HFFc6 (cell line): ENCODE measurements around the gene OST4. TPM values are rescaled to one million over a fixed set of nuclear protein-coding genes. Genes with fewer than 3 reads are reported as not detected.
A peak's percentile ranks its signal among the peaks of the same experiment; 100 is the strongest.
"Not testable (repeated sequence)": the region's sequence is repeated elsewhere in the genome, so short reads cannot be mapped to it uniquely, and the experiment has no call there.

Experiments
- DNase-seq: peaks from one replicate; pipeline ENCODE4 v3.0.0-alpha.2; 2018
- H3K27ac Mint-ChIP-seq: 2 replicates; pipeline ENCODE4 v1.8.0; 2020; ENCODE audit warnings: mild to moderate bottlenecking, mixed read lengths
- H3K27me3 Mint-ChIP-seq: 2 replicates; pipeline ENCODE4 v1.8.0; 2021; ENCODE audit warnings: mild to moderate bottlenecking, moderate library complexity, mixed read lengths; ENCODE audit not compliant: insufficient read depth
- H3K36me3 Mint-ChIP-seq: 2 replicates; pipeline ENCODE4 v1.8.0; 2021; ENCODE audit warnings: low read depth, mixed read lengths
- H3K4me1 Mint-ChIP-seq: 2 replicates; pipeline ENCODE4 v1.8.0; 2020; ENCODE audit warnings: low read depth, mixed read lengths
- H3K4me3 Mint-ChIP-seq: 2 replicates; pipeline ENCODE4 v1.8.0; 2020; ENCODE audit warnings: mild to moderate bottlenecking, moderate library complexity, mixed read lengths
- H3K9me3 Mint-ChIP-seq: 2 replicates; pipeline ENCODE4 v1.8.0; 2020; ENCODE audit warnings: mild to moderate bottlenecking, mixed read lengths
- CTCF ChIP-seq: fragments of 200-600 bp; sonication (generic); IDR thresholded peaks from 2 replicates; pipeline ENCODE4 v1.5.0; 2021; ENCODE audit warnings: antibody characterized with exemption, mild to moderate bottlenecking
- long read RNA-seq: library from polyadenylated mRNA; unstranded; transcript quantifications from one replicate; pipeline ENCODE4 v2.0.0, GENCODE V29; 2019
- total RNA-seq, 6 experiments: library from RNA; stranded (reverse); fragmentation: NEBNext Ultra II Directional; extraction: Animal tissue kit (Norgen Biotek cat#: 25700); gene quantifications; 2 replicates in 1 of 6; 3 replicates in 5 of 6; pipeline ENCODE4 v1.2.3, GENCODE V29; 2021

Gene OST4
- total RNA-seq = 100 to 1,000 TPM; 500 to 565 (median 548) TPM
- long read RNA-seq, transcript OST4-201 (2 exons, 559 nt) = minor isoform, 33 of 532 reads
- long read RNA-seq, transcript OST4-203 (3 exons, 561 nt) = major isoform, 496 of 532 reads
- long read RNA-seq, partial matches to known transcripts = 1 of 532 reads
- long read RNA-seq, other reads (novel, unspliced or antisense) = 1 of 532 reads

GRCh38 chr2:27071277-27071989 is at the start of gene OST4:
OST4 (minus strand) TSS chr2:27071654.
- Mint-ChIP-seq H3K4me1 (peaks cover 50% of the 10 kb centered on the region), H3K27me3 (peaks cover 2% of the 10 kb centered on the region; the same call in 1 of the 2 replicates), H3K9me3 (no peaks in the 10 kb centered on the region), H3K27ac (peak within 1 kb of the TSS; percentile 93), H3K36me3 (peaks cover 34% of the 10 kb centered on the region), H3K4me3 (peak within 1 kb of the TSS; percentile 99)
- DNase-seq = peak; percentile 92
- peak; percentile 33; the same call in 1 of the 2 replicates for TF ChIP-seq CTCF

- not testable (repeated sequence) for DNase-seq, H3K27ac Mint-ChIP-seq, H3K4me3 Mint-ChIP-seq, H3K4me1 Mint-ChIP-seq, H3K36me3 Mint-ChIP-seq, H3K9me3 Mint-ChIP-seq
- H3K27me3 Mint-ChIP-seq = peaks cover 63% of the 10 kb centered on the region
Measured at GRCh38 chr2:27119330-27119670, 47.8 kb upstream of the OST4 start.

GRCh38 chr2:27118525-27119329 is 47.3 kb upstream of the OST4 start, which contains the start of gene CGREF1:
CGREF1 (minus strand) TSS chr2:27119128; CDS start chr2:27104366, 14,762 bp downstream.
- Mint-ChIP-seq H3K4me1 (no peaks in the 10 kb centered on the region), H3K4me3 (no peak within 1 kb of the TSS), H3K27ac (no peak within 1 kb of the TSS), H3K27me3 (peaks cover 62% of the 10 kb centered on the region), H3K9me3 (no peaks in the 10 kb centered on the region), H3K36me3 (no peaks in the 10 kb centered on the region)
- no peak for TF ChIP-seq CTCF
- DNase-seq = no peak

GRCh38 chr2:27117995-27118524 is 46.6 kb upstream of the OST4 start:
- H3K36me3 Mint-ChIP-seq = no peaks in the 10 kb centered on the region
- no peaks in the 10 kb centered on the region for H3K4me1 Mint-ChIP-seq
- no peak for TF ChIP-seq CTCF
- peaks cover 62% of the 10 kb centered on the region for H3K27me3 Mint-ChIP-seq
- H3K27ac Mint-ChIP-seq = no peak overlapping the region
- no peak for DNase-seq
- H3K9me3 Mint-ChIP-seq = no peaks in the 10 kb centered on the region
- H3K4me3 Mint-ChIP-seq = no peak overlapping the region

- H3K9me3 Mint-ChIP-seq = no peaks in the 10 kb centered on the region
- no peak overlapping the region for H3K4me3 Mint-ChIP-seq
- TF ChIP-seq CTCF = no peak
- no peak for DNase-seq
- no peaks in the 10 kb centered on the region for H3K4me1 Mint-ChIP-seq
- H3K27ac Mint-ChIP-seq = no peak overlapping the region
- H3K36me3 Mint-ChIP-seq = no peaks in the 10 kb centered on the region
- peaks cover 48% of the 10 kb centered on the region for H3K27me3 Mint-ChIP-seq
Measured at GRCh38 chr2:27115519-27115918, 44.1 kb upstream of the OST4 start.

- H3K4me3 Mint-ChIP-seq, DNase-seq, H3K36me3 Mint-ChIP-seq, H3K9me3 Mint-ChIP-seq, H3K27ac Mint-ChIP-seq, H3K4me1 Mint-ChIP-seq: not testable (repeated sequence)
- H3K27me3 Mint-ChIP-seq = peaks cover 25% of the 10 kb centered on the region
Measured at GRCh38 chr2:27111392-27112078, 40.1 kb upstream of the OST4 start.

- not testable (repeated sequence) for H3K36me3 Mint-ChIP-seq, H3K9me3 Mint-ChIP-seq
Measured at GRCh38 chr2:27110603-27111352, 39.3 kb upstream of the OST4 start.

More at GRCh38 chr2:27110603-27111352, 39.3 kb upstream of the OST4 start:
- peaks cover 26% of the 10 kb centered on the region for H3K27me3 Mint-ChIP-seq
- not testable (repeated sequence) for H3K4me3 Mint-ChIP-seq, H3K4me1 Mint-ChIP-seq, H3K27ac Mint-ChIP-seq, DNase-seq
